A375 (cell line): ENCODE results near the gene CEP57L1. TPM values are rescaled to one million over a fixed set of nuclear protein-coding genes. Genes with fewer than 3 reads are reported as not detected.

Experiments
- small RNA-seq: library from RNA; depleted of rRNA; stranded (forward); fragments of <200 nt; gene quantifications from one replicate; pipeline ENCODE3, GENCODE V24; 2014
- total RNA-seq: library from RNA; depleted of rRNA; stranded (reverse); fragments of >200 nt; shearing (Covaris generic); gene quantifications from 2 replicates; pipeline ENCODE4 v1.2.3, GENCODE V29; 2014; rRNA removed

Gene CEP57L1
- total RNA-seq = 12.5 and 13.2 TPM in 2 replicates

DNA sequence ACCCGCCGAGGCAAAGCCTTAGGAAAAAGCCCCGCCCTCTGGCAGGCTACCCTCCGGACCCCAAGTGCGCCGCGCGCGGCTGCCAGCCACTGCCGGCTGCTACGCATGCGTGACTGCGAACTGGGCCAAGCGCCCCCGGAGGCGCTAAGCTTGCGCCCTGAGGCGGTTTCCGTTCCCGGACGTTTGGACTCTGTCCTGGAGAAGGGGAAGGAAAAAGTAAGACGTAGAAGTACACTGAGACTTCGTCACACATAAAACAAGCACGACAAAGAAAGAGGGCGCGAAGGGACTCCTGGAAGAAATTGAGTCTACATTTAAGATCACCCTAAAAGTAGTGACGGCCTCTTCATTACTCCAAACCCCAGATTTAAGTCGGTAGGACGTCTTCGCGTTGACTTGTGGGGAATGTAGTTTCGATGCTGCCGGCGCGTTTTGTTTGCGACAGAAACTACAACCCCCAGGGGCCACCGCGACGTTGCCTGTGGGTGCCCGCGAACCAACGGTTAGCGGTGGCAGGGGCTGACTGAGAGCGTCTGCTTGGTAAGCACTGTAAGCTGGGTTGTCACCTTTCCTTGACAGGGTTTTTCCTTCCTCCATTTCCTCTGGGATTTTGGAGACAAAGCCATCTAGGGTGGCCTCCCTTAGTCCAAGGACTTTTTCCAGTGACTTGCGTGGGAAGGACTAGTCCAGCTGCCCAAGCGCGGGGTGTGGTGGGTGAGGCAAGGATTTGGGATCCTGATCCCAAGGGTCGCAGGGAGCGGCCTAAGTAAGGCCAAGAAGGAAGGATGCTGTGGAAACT lies at the start of gene CEP57L1:
CEP57L1 (plus strand) TSS at position 472 of the 799 bp plus-strand sequence. CDS start 49,715 bp downstream, outside the sequence.

DNA sequence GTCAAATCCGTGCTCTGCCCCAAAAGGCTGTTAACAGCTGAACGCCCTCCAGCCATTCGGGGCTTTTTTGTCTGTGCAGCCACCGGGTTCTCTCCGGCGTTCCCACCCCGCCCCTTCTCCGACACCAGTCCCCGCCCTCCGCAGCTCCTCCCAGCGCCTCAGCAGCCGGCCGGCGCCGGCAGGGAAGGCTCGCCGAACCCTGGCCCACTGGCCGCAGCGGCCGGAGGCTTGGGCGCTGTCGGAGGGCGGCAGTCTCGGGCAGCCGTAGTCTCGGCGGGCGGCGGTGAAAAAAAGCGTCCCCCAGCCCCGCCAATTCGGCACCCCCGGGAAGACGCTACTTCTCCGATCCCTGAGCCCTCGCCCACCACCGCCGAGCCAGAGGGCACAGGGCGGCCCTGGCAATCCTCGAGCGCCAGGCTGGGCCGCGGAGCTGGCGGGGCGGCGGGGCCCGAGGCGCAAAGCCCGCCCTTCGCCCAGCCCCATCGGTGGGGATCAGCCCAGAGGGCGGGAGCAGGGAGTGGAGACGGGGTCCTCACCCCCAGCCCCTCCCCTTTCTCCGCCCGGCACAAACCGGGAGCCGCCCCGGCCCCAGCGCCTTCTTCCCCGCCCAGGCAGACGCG lies 781 bp upstream of the CEP57L1 start, which contains the start of gene SESN1:
SESN1 (minus strand) TSS at position 431 of the 620 bp plus-strand sequence. CDS start 773 bp downstream, outside the sequence.

Small RNA genes lying within 50 kb of the gene (small RNA-seq; reads per million reads assigned to genes)
- gene RNU6-653P = not detected

Other genes with a start within 250 kb of the CEP57L1 start
- 0.34 and 0.66 TPM in 2 replicates for gene ARMC2, start 247.1 kb upstream of the CEP57L1 start, total RNA-seq
- 2.6 and 3.7 TPM in 2 replicates for gene SESN1, start 661 bp upstream of the CEP57L1 start, total RNA-seq